Uterus (tissue), 4 donors: ENCODE results near the gene TLE3. TPM values are rescaled to one million over a fixed set of nuclear protein-coding genes. Genes with fewer than 3 reads are reported as not detected.
A peak's percentile ranks its signal among the peaks of the same experiment; 100 is the strongest.

ENCODE experiments used
- DNase-seq, 2 donors: peaks; one replicate each; pipeline ENCODE4 v3.0.0-alpha.2; 2019 to 2020
- H3K27ac ChIP-seq, 2 donors: fragments of 200-600 bp; sonication (generic); 1 replicate in 1 of 2; 2 replicates in 1 of 2; pipeline ENCODE4 v1.5.1; 2016 to 2018
- H3K27me3 ChIP-seq, 2 donors: fragments of 200-600 bp; sonication (generic); one replicate each; pipeline ENCODE4 v1.5.1; 2018 to 2019; ENCODE audit warnings: control low read depth in 1 of 2
- H3K36me3 ChIP-seq, 2 donors: fragments of 200-600 bp; sonication (generic); one replicate each; pipeline ENCODE4 v1.5.1; 2019; ENCODE audit warnings: control low read depth in 1 of 2
- H3K4me1 ChIP-seq, 2 donors: fragments of 200-600 bp; sonication (generic); one replicate each; pipeline ENCODE4 v1.5.1; 2018 to 2019; ENCODE audit warnings: control low read depth in 1 of 2
- H3K4me3 ChIP-seq, 2 donors: fragments of 200-600 bp; sonication (generic); 1 replicate in 1 of 2; 2 replicates in 1 of 2; pipeline ENCODE4 v1.5.1; 2018 to 2019; ENCODE audit warnings: mild to moderate bottlenecking in 1 of 2
- H3K9me3 ChIP-seq, 2 donors: fragments of 200-600 bp; sonication (generic); one replicate each; pipeline ENCODE4 v1.5.1; 2019; ENCODE audit warnings: control low read depth in 1 of 2
- CTCF ChIP-seq, 4 experiments: fragments of 200-600 bp in 2 of 4; fragments of 450-650 bp in 2 of 4; sonication (generic) in 2 of 4; IDR thresholded peaks; one replicate each; pipeline ENCODE4 v1.5.1; 2016 to 2019; ENCODE audit warnings: antibody characterized with exemption in 4 of 4, mild to moderate bottlenecking in 2 of 4, moderate library complexity in 1 of 4
- POLR2A ChIP-seq, 2 donors: fragments of 450-650 bp; IDR thresholded peaks; one replicate each; pipeline ENCODE4 v1.6.1; 2016; ENCODE audit warnings: antibody characterized with exemption in 2 of 2, mild to moderate bottlenecking in 1 of 2, moderate library complexity in 1 of 2
- intact Hi-C: fragments of 100-400 bp; cut with DNase I; formaldehyde crosslinking; loops from one replicate; pipeline ENCODE4 v1.15.1; 2023; ENCODE audit warnings: low total_unique reads
- total RNA-seq, 4 donors: library from RNA; depleted of rRNA in 3 of 4; stranded (reverse); fragments of >200 nt in 3 of 4; gene quantifications; one replicate each; pipeline versions ENCODE4 v1.1.0 to v1.2.4, GENCODE V29; 2014 to 2023
- donor health status: DM: yes; HTN: yes; CAD: no.

TLE3 gene
- total RNA-seq, 4 donors from 2014 or later = 7.4 to 244 (median 49.4) TPM

GRCh38 chr15:70102827-70103226, 5.1 kb upstream of the TLE3 start:
- H3K27me3 ChIP-seq = no peaks in the 10 kb centered on the region
- H3K4me1 ChIP-seq = peaks cover 0 to 9% of the 10 kb centered on the region in 2 donors
- intact Hi-C loops = no loop called here
- no peaks in the 10 kb centered on the region for H3K36me3 ChIP-seq
- H3K27ac ChIP-seq = no peak overlapping the region
- no peak for DNase-seq
- H3K9me3 ChIP-seq = no peaks in the 10 kb centered on the region
- no peak overlapping the region for H3K4me3 ChIP-seq
- TF ChIP-seq POLR2A (IDR thresholded peaks at IDR 0.05) (no peak), CTCF (IDR thresholded peaks at IDR 0.05) (no peak)

- peaks cover 0 to 9% of the 10 kb centered on the region in 2 donors for H3K4me1 ChIP-seq
- intact Hi-C loops = no loop called here
- no peaks in the 10 kb centered on the region for H3K27me3 ChIP-seq
- H3K36me3 ChIP-seq = no peaks in the 10 kb centered on the region
- H3K27ac ChIP-seq = peak overlapping the region; percentile 33 to 58
- peak overlapping the region in 1 of 2 donors; percentile 23 for H3K4me3 ChIP-seq
- peak; percentile 53 to 76 for DNase-seq
- H3K9me3 ChIP-seq = no peaks in the 10 kb centered on the region
- TF ChIP-seq CTCF (IDR thresholded peaks at IDR 0.05) = peak in 1 of 4 experiments; percentile 17
- no peak for TF ChIP-seq POLR2A (IDR thresholded peaks at IDR 0.05)
Observed at GRCh38 chr15:70101459-70102113, 3.9 kb upstream of the TLE3 start.

GRCh38 chr15:70100474-70101341, 3.0 kb upstream of the TLE3 start:
- DNase-seq = peak; percentile 54 to 59

GRCh38 chr15:70099967-70100473, 2.3 kb upstream of the TLE3 start:
- intact Hi-C loops = loop anchor here (10.0 kb wide), 1 partner anchor 365 kb away; no protein-coding TSS in a partner anchor
- H3K27ac ChIP-seq = peak overlapping the region in 1 of 2 donors; percentile 58
- DNase-seq = no peak
- peaks cover 0 to 9% of the 10 kb centered on the region in 2 donors for H3K4me1 ChIP-seq
- H3K9me3 ChIP-seq = no peaks in the 10 kb centered on the region
- H3K27me3 ChIP-seq = no peaks in the 10 kb centered on the region
- H3K36me3 ChIP-seq = no peaks in the 10 kb centered on the region
- no peak for TF ChIP-seq POLR2A (IDR thresholded peaks at IDR 0.05)
- TF ChIP-seq CTCF (IDR thresholded peaks at IDR 0.05) = no peak
- H3K4me3 ChIP-seq = peak overlapping the region; percentile 16 to 23

More at GRCh38 chr15:70100474-70101341, 3.0 kb upstream of the TLE3 start:
- peak overlapping the region; percentile 16 to 23 for H3K4me3 ChIP-seq
- no peaks in the 10 kb centered on the region for H3K9me3 ChIP-seq
- intact Hi-C loops = no loop called here
- no peak for TF ChIP-seq POLR2A (IDR thresholded peaks at IDR 0.05)
- peak in 3 of 4 experiments; percentile 5 to 37 (median 28) for TF ChIP-seq CTCF (IDR thresholded peaks at IDR 0.05)
- no peaks in the 10 kb centered on the region for H3K36me3 ChIP-seq
- H3K27ac ChIP-seq = peak overlapping the region; percentile 33 to 58
- peaks cover 0 to 9% of the 10 kb centered on the region in 2 donors for H3K4me1 ChIP-seq
- no peaks in the 10 kb centered on the region for H3K27me3 ChIP-seq
